Colonic mucosa (tissue), 4 donors: ENCODE results near the gene AKAP12. TPM values are rescaled to one million over a fixed set of nuclear protein-coding genes. Genes with fewer than 3 reads are reported as not detected.

ENCODE experiments used
- DNase-seq: peaks from one replicate; pipeline ENCODE4 v3.0.0-alpha.2; 2020
- H3K27ac ChIP-seq: fragments of 200-600 bp; one replicate; pipeline ENCODE4 v1.8.0; 2021
- H3K27me3 ChIP-seq: fragments of 200-600 bp; one replicate; pipeline ENCODE4 v1.8.0; 2021
- H3K36me3 ChIP-seq: fragments of 200-600 bp; one replicate; pipeline ENCODE4 v1.8.0; 2021
- H3K4me1 ChIP-seq: fragments of 200-600 bp; one replicate; pipeline ENCODE4 v1.8.0; 2021; ENCODE audit warnings: mild to moderate bottlenecking
- H3K4me3 ChIP-seq: fragments of 200-600 bp; one replicate; pipeline ENCODE4 v1.8.0; 2021
- H3K9ac ChIP-seq, 2 donors: one replicate each; pipeline ENCODE4 v1.7.0; 2013; ENCODE audit warnings: control low read depth in 2 of 2, low read depth in 2 of 2, low read length in 2 of 2
- H3K9me3 ChIP-seq: fragments of 200-600 bp; one replicate; pipeline ENCODE4 v1.8.0; 2021
- CTCF ChIP-seq: fragments of 200-600 bp; IDR thresholded peaks from one replicate; pipeline ENCODE4 v1.8.0; 2022; ENCODE audit warnings: antibody characterized with exemption, mild to moderate bottlenecking
- intact Hi-C: fragments of 100-400 bp; cut with DNase I; formaldehyde crosslinking; loops from one replicate; pipeline ENCODE4 v1.14.1; 2022
- total RNA-seq, 2 donors: library from RNA; stranded (reverse); fragmentation: NEBNext Ultra II Directional in 1 of 2; extraction: Animal tissue kit (Norgen Biotek cat#: 25700) in 1 of 2; gene quantifications; one replicate each; pipeline ENCODE4 v1.2.1, GENCODE V29; 2021
- donor health status: healthy.
- donor health status: DM: no; HTN: no; CAD: no.
- donor health status: DM: no; HTN: no; CAD: no.

Gene AKAP12
- total RNA-seq, 2 donors from 2014 or later = 3.9 to 38.8 TPM

GRCh38 chr6:151317995-151318365 lies 78.2 kb downstream of the AKAP12 start:
- Histone ChIP-seq H3K27ac (no peak overlapping the region), H3K4me3 (no peak overlapping the region), H3K27me3 (no peaks in the 10 kb centered on the region), H3K9me3 (no peaks in the 10 kb centered on the region), H3K9ac (no peak overlapping the region), H3K36me3 (no peaks in the 10 kb centered on the region), H3K4me1 (no peaks in the 10 kb centered on the region)
- TF ChIP-seq CTCF = no peak
- intact Hi-C loops = no loop called here
- no peak for DNase-seq

- Histone ChIP-seq H3K36me3 (no peaks in the 10 kb centered on the region), H3K9me3 (no peaks in the 10 kb centered on the region), H3K27ac (no peak overlapping the region), H3K4me1 (no peaks in the 10 kb centered on the region), H3K27me3 (peaks cover 2% of the 10 kb centered on the region), H3K9ac (no peak overlapping the region), H3K4me3 (no peak overlapping the region)
- DNase-seq = no peak
- TF ChIP-seq CTCF = no peak
- intact Hi-C loops = no loop called here
These were observed 80.4 kb downstream of the AKAP12 start for GRCh38 chr6:151320140-151320539.

GRCh38 chr6:151321438-151321837 lies 81.7 kb downstream of the AKAP12 start:
- no peak overlapping the region for H3K27ac ChIP-seq
- DNase-seq = no peak
- H3K36me3 ChIP-seq = no peaks in the 10 kb centered on the region
- H3K9ac ChIP-seq = no peak overlapping the region
- H3K4me3 ChIP-seq = no peak overlapping the region
- intact Hi-C loops = no loop called here
- H3K4me1 ChIP-seq = no peaks in the 10 kb centered on the region
- H3K27me3 ChIP-seq = peaks cover 11% of the 10 kb centered on the region
- TF ChIP-seq CTCF = no peak
- no peaks in the 10 kb centered on the region for H3K9me3 ChIP-seq

GRCh38 chr6:151322570-151322969 lies 82.8 kb downstream of the AKAP12 start:
- H3K9me3 ChIP-seq = no peaks in the 10 kb centered on the region
- no peak overlapping the region for H3K4me3 ChIP-seq
- no peak overlapping the region for H3K9ac ChIP-seq
- peaks cover 11% of the 10 kb centered on the region for H3K27me3 ChIP-seq
- DNase-seq = no peak
- H3K27ac ChIP-seq = no peak overlapping the region
- no peak for TF ChIP-seq CTCF
- intact Hi-C loops = no loop called here
- H3K36me3 ChIP-seq = no peaks in the 10 kb centered on the region
- H3K4me1 ChIP-seq = no peaks in the 10 kb centered on the region

- Histone ChIP-seq H3K27ac (no peak overlapping the region), H3K36me3 (no peaks in the 10 kb centered on the region), H3K9ac (no peak overlapping the region), H3K27me3 (peaks cover 11% of the 10 kb centered on the region), H3K9me3 (no peaks in the 10 kb centered on the region), H3K4me3 (no peak overlapping the region), H3K4me1 (no peaks in the 10 kb centered on the region)
- TF ChIP-seq CTCF = peak; percentile 98
- DNase-seq = peak; percentile 83
- intact Hi-C loops = loop anchor here (2.0 kb wide), 2 partner anchors 309 to 431 kb away; no protein-coding TSS in a partner anchor
These were observed 84.2 kb downstream of the AKAP12 start for GRCh38 chr6:151323791-151324487.
